Stimulated activated CD4-positive, alpha-beta T cell treated with anti-CD3 and anti-CD28 coated beads, Interleukin-2, amount 100 ng/mL, for 48 hours (primary cell): ENCODE data around the gene KIF13A.

ENCODE experiments used
- DNase-seq, 2 donors: peaks; one replicate each; pipeline ENCODE4 v3.0.0-alpha.2; 2020

The KIF13A gene

DNA sequence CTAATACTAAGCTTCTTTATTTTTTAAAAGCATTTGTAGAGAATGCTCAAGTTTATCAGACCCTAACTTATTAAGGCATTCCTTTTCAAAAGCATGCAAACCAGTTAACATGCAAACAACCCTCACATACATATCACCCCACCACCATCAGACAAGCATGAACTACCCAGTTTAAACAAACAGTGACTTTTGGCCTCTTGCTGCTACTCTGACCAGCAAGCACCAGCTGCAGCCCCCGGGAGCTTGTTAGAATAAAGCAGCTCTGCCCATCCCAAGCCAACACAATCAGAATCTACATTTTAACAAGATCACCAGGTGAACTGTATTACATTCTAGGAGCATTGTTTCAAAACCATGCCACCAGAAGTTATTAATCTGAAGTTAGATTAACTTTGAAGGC, 274.9 kb downstream of the KIF13A start:
- no peak for DNase-seq

DNA sequence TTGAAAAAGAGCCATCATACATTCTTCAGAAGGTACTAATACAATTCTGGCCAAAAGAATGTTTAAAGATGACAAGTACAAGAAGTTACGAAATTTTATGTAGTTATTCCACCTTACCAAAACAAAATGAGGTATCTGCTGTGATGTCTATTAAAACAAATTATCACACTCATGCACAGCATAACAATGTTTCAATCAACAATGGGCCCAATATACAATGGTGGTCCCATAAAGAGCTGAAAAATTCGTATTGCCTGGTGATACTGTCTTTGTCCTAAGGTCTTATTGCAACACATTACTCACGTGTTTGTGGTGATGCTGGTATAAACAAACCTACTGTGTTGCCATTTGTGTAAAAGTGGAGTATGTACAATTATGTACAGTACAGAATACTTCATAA, 277.1 kb downstream of the KIF13A start:
- no peak for DNase-seq

DNA sequence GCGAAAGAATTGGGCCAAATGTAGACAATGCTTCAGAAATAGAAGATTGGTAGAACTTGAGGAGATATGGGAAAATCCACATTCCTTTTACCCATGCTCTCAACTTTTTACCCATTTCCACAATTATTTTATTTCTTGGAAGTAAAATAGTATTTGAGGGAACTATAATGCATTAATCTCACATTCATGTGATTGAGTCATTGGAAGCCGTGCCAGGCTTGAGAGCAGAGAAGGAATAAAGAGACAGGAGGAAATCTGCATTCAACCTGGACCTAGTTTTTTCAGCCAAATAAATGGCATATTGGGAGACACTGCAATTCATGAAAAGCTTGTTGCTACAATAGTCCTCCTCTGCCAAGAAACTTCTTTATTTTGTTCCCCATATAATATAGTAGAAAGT, 278.0 kb downstream of the KIF13A start:
- no peak for DNase-seq
